Neuronal stem cell (in vitro differentiated cells): Measurements from ENCODE around the gene ORMDL3.

Source experiments
- DNase-seq: peaks from one replicate; pipeline ENCODE4 v3.0.0-alpha.2; 2013; ENCODE audit warnings: low spot score
- H2AFZ ChIP-seq: one replicate; pipeline ENCODE4 v1.6.1; 2013; ENCODE audit warnings: mild to moderate bottlenecking, low read length, inconsistent platforms
- H2AK5ac ChIP-seq: 2 replicates; pipeline ENCODE4 v1.6.1; 2013; ENCODE audit warnings: low read depth, mild to moderate bottlenecking, inconsistent platforms, low read length, moderate library complexity, mixed read lengths
- H2BK120ac ChIP-seq: 2 replicates; pipeline ENCODE4 v1.6.1; 2013; ENCODE audit warnings: low read depth, mild to moderate bottlenecking, inconsistent platforms, low read length, moderate library complexity, mixed read lengths
- H2BK12ac ChIP-seq: one replicate; pipeline ENCODE4 v1.6.1; 2013; ENCODE audit warnings: low read length, inconsistent platforms
- H2BK15ac ChIP-seq: 2 replicates; pipeline ENCODE4 v1.6.1; 2013; ENCODE audit warnings: mild to moderate bottlenecking, low read length, inconsistent platforms, mixed read lengths
- H2BK5ac ChIP-seq: one replicate; pipeline ENCODE4 v1.6.1; 2013; ENCODE audit warnings: inconsistent platforms, mild to moderate bottlenecking, low read length, moderate library complexity
- H3K14ac ChIP-seq: one replicate; pipeline ENCODE4 v1.6.1; 2013; ENCODE audit warnings: low read length, inconsistent platforms
- H3K18ac ChIP-seq: 2 replicates; pipeline ENCODE4 v1.6.1; 2013; ENCODE audit warnings: low read length, inconsistent platforms
- H3K23ac ChIP-seq: 2 replicates; pipeline ENCODE4 v1.6.1; 2013; ENCODE audit warnings: low read depth, mild to moderate bottlenecking, mixed read lengths, low read length, inconsistent platforms; ENCODE audit not compliant: poor library complexity
- H3K27ac ChIP-seq: replicated peaks from 3 replicates; pipeline ENCODE4 v1.5.1; 2013; ENCODE audit warnings: low read length, inconsistent platforms
- H3K27me3 ChIP-seq, 3 experiments: 2 replicates each; pipeline ENCODE4 v1.6.1; 2013; ENCODE audit warnings: low read length in 3 of 3, mild to moderate bottlenecking in 2 of 3, inconsistent platforms in 1 of 3, low read depth in 1 of 3, mixed read lengths in 1 of 3, moderate library complexity in 1 of 3; ENCODE audit not compliant: control insufficient read depth in 3 of 3, insufficient read depth in 3 of 3
- H3K36me3 ChIP-seq, 2 donors: replicated peaks in 1 of 2; 2 replicates each; pipeline ENCODE4 v1.6.1; 2013; ENCODE audit warnings: low read length in 2 of 2; ENCODE audit not compliant: control insufficient read depth in 2 of 2, insufficient read depth in 2 of 2
- H3K4ac ChIP-seq: 2 replicates; pipeline ENCODE4 v1.6.1; 2013; ENCODE audit warnings: inconsistent platforms, mild to moderate bottlenecking, low read length, moderate library complexity
- H3K4me1 ChIP-seq, 2 donors: 1 replicate in 1 of 2; 2 replicates in 1 of 2; pipeline ENCODE4 v1.6.1; 2013; ENCODE audit warnings: low read length in 2 of 2, low read depth in 1 of 2; ENCODE audit not compliant: control insufficient read depth in 2 of 2, insufficient read depth in 1 of 2
- H3K4me2 ChIP-seq: one replicate; pipeline ENCODE4 v1.6.1; 2013; ENCODE audit warnings: mild to moderate bottlenecking, low read length, inconsistent platforms; ENCODE audit not compliant: insufficient read depth, poor library complexity, severe bottlenecking
- H3K4me3 ChIP-seq, 2 donors: 2 replicates each; pipeline ENCODE4 v1.5.1; 2013; ENCODE audit warnings: low read length in 2 of 2, mild to moderate bottlenecking in 2 of 2, inconsistent platforms in 1 of 2, moderate library complexity in 1 of 2
- H3K79me1 ChIP-seq: one replicate; pipeline ENCODE4 v1.6.1; 2013; ENCODE audit warnings: low read depth, mild to moderate bottlenecking, inconsistent platforms, low read length, moderate library complexity
- H3K9ac ChIP-seq: one replicate; pipeline ENCODE4 v1.6.1; 2013; ENCODE audit warnings: mild to moderate bottlenecking, low read depth, low read length, inconsistent platforms; ENCODE audit not compliant: poor library complexity
- H3K9me3 ChIP-seq, 2 donors: replicated peaks in 1 of 2; 2 replicates each; pipeline versions ENCODE3 to v1.6.1; 2013; ENCODE audit warnings: low read length in 2 of 2, mild to moderate bottlenecking in 2 of 2, inconsistent platforms in 1 of 2, low read depth in 1 of 2, mixed read lengths in 1 of 2, moderate library complexity in 1 of 2; ENCODE audit not compliant: control insufficient read depth in 2 of 2, insufficient read depth in 1 of 2
- H4K8ac ChIP-seq: one replicate; pipeline ENCODE4 v1.6.1; 2013; ENCODE audit warnings: low read depth, mild to moderate bottlenecking, inconsistent platforms, low read length, moderate library complexity
- H4K91ac ChIP-seq: one replicate; pipeline ENCODE4 v1.6.1; 2013; ENCODE audit warnings: low read length, low read depth, mild to moderate bottlenecking, inconsistent platforms; ENCODE audit not compliant: poor library complexity
- WGBS, 2 donors: extraction: QIAGEN DNeasy Blood & Tissue Kit; methylation state at CpG; one replicate each; pipeline ENCODE4 v1.1.7; 2013; ENCODE audit warnings: missing lambda C conversion rate in 2 of 2, mixed read lengths in 1 of 2; ENCODE audit not compliant: insufficient read length in 2 of 2, insufficient replicate concordance in 1 of 2; ENCODE audit errors: extremely low coverage in 2 of 2; 5-methylcytosine and 5-hydroxymethylcytosine counted together

Gene ORMDL3

GRCh38 chr17:39944393-39944711, 17.0 kb upstream of the ORMDL3 start:
- no CpG with 5 or more reads among the region's 16 CpGs for WGBS, 2 donors
- no peak overlapping the region for H4K91ac ChIP-seq

GRCh38 chr17:39943702-39944392, 16.4 kb upstream of the ORMDL3 start:
- no peak overlapping the region for H3K4me2 ChIP-seq
- no CpG with 5 or more reads among the region's 14 CpGs for WGBS, 2 donors

More at GRCh38 chr17:39944393-39944711, 17.0 kb upstream of the ORMDL3 start:
- H3K27ac ChIP-seq: no peak overlapping the region
- H2AK5ac ChIP-seq: peak overlapping the region; percentile 37
- peaks cover 1 to 10% of the 10 kb centered on the region in 2 donors for H3K4me1 ChIP-seq
- no peak overlapping the region for H2BK120ac ChIP-seq
- H3K4me2 ChIP-seq: no peak overlapping the region
- no peak overlapping the region for H2BK5ac ChIP-seq
- peak overlapping the region; percentile 40 for H2BK15ac ChIP-seq
- no peak overlapping the region for H3K4me3 ChIP-seq
- no peak overlapping the region for H3K9ac ChIP-seq
- peak overlapping the region; percentile 59 for H3K23ac ChIP-seq
- no peak overlapping the region for H3K4ac ChIP-seq
- DNase-seq: no peak
- H3K14ac ChIP-seq: no peak overlapping the region
- H3K9me3 ChIP-seq: no peaks in the 10 kb centered on the region
- H3K18ac ChIP-seq: no peak overlapping the region
- no peaks in the 10 kb centered on the region for H3K79me1 ChIP-seq
- H2AFZ ChIP-seq: no peak overlapping the region
- H3K27me3 ChIP-seq: peaks cover 0 to 41% (median 0%) of the 10 kb centered on the region in 3 experiments
- H4K8ac ChIP-seq: no peak overlapping the region
- H3K36me3 ChIP-seq: no peaks in the 10 kb centered on the region
- H2BK12ac ChIP-seq: no peak overlapping the region

GRCh38 chr17:39939588-39940419, 12.4 kb upstream of the ORMDL3 start:
- H4K91ac ChIP-seq: no peak overlapping the region
- no peak overlapping the region for H3K4me2 ChIP-seq
- no peak overlapping the region for H2AK5ac ChIP-seq
- no peaks in the 10 kb centered on the region for H3K79me1 ChIP-seq
- no peak overlapping the region for H3K4ac ChIP-seq
- no peak overlapping the region for H2BK120ac ChIP-seq
- no peak overlapping the region for H3K27ac ChIP-seq
- H4K8ac ChIP-seq: no peak overlapping the region
- no peak overlapping the region for H3K18ac ChIP-seq
- peaks cover 0 to 29% (median 0%) of the 10 kb centered on the region in 3 experiments for H3K27me3 ChIP-seq
- no CpG with 5 or more reads among the region's 6 CpGs for WGBS, 2 donors
- H3K4me3 ChIP-seq: no peak overlapping the region
- H2AFZ ChIP-seq: peak overlapping the region; percentile 77
- no peak overlapping the region for H3K9ac ChIP-seq
- no peak overlapping the region for H2BK12ac ChIP-seq
- H2BK15ac ChIP-seq: no peak overlapping the region
- H3K14ac ChIP-seq: no peak overlapping the region
- no peak overlapping the region for H2BK5ac ChIP-seq
- peaks cover 1 to 5% of the 10 kb centered on the region in 2 donors for H3K4me1 ChIP-seq
- no peaks in the 10 kb centered on the region for H3K9me3 ChIP-seq
- no peaks in the 10 kb centered on the region for H3K36me3 ChIP-seq
- no peak for DNase-seq
- H3K23ac ChIP-seq: no peak overlapping the region

More at GRCh38 chr17:39943702-39944392, 16.4 kb upstream of the ORMDL3 start:
- Histone ChIP-seq H2BK120ac (no peak overlapping the region), H3K9ac (no peak overlapping the region), H3K79me1 (no peaks in the 10 kb centered on the region), H3K4ac (no peak overlapping the region), H3K14ac (no peak overlapping the region), H3K9me3 (no peaks in the 10 kb centered on the region), H3K4me1 (peaks cover 1 to 9% of the 10 kb centered on the region in 2 donors), H3K36me3 (no peaks in the 10 kb centered on the region), H4K91ac (no peak overlapping the region), H2AFZ (no peak overlapping the region), H4K8ac (no peak overlapping the region), H3K4me3 (no peak overlapping the region), H3K23ac (peak overlapping the region; percentile 59), H2BK15ac (peak overlapping the region; percentile 40), H3K27ac (no peak overlapping the region), H2BK5ac (no peak overlapping the region), H2BK12ac (no peak overlapping the region), H3K18ac (peak overlapping the region; percentile 80), H2AK5ac (peak overlapping the region; percentile 27), H3K27me3 (peaks cover 0 to 41% (median 0%) of the 10 kb centered on the region in 3 experiments)
- DNase-seq: no peak

- Histone ChIP-seq H2BK120ac (no peak overlapping the region), H3K27me3 (peaks cover 0 to 27% (median 0%) of the 10 kb centered on the region in 3 experiments), H3K79me1 (no peaks in the 10 kb centered on the region), H3K23ac (no peak overlapping the region), H3K4me3 (no peak overlapping the region), H3K4ac (no peak overlapping the region), H2BK15ac (no peak overlapping the region), H2BK12ac (no peak overlapping the region), H3K27ac (no peak overlapping the region), H3K18ac (no peak overlapping the region), H3K36me3 (no peaks in the 10 kb centered on the region), H4K91ac (no peak overlapping the region), H3K9ac (no peak overlapping the region), H3K4me2 (no peak overlapping the region), H2AK5ac (no peak overlapping the region), H3K9me3 (no peaks in the 10 kb centered on the region), H2BK5ac (no peak overlapping the region), H2AFZ (peak overlapping the region; percentile 77), H4K8ac (no peak overlapping the region), H3K14ac (no peak overlapping the region), H3K4me1 (peaks cover 3 to 5% of the 10 kb centered on the region in 2 donors)
- no peak for DNase-seq
- WGBS, 2 donors: no CpG with 5 or more reads among the region's 3 CpGs
Measured at GRCh38 chr17:39939106-39939505, 11.7 kb upstream of the ORMDL3 start.
